GM21390 (cell line): ENCODE results near the gene SUZ12.
"Not testable (repeated sequence)": the region's sequence is repeated elsewhere in the genome, so short reads cannot be mapped to it uniquely, and the experiment has no call there.

Experiments used
- ATAC-seq: cut with Tn5 transposase; IDR thresholded peaks from one replicate; pipeline ENCODE4 v1.9.1; 2021; ENCODE audit not compliant: unreplicated experiment

SUZ12 gene

DNA sequence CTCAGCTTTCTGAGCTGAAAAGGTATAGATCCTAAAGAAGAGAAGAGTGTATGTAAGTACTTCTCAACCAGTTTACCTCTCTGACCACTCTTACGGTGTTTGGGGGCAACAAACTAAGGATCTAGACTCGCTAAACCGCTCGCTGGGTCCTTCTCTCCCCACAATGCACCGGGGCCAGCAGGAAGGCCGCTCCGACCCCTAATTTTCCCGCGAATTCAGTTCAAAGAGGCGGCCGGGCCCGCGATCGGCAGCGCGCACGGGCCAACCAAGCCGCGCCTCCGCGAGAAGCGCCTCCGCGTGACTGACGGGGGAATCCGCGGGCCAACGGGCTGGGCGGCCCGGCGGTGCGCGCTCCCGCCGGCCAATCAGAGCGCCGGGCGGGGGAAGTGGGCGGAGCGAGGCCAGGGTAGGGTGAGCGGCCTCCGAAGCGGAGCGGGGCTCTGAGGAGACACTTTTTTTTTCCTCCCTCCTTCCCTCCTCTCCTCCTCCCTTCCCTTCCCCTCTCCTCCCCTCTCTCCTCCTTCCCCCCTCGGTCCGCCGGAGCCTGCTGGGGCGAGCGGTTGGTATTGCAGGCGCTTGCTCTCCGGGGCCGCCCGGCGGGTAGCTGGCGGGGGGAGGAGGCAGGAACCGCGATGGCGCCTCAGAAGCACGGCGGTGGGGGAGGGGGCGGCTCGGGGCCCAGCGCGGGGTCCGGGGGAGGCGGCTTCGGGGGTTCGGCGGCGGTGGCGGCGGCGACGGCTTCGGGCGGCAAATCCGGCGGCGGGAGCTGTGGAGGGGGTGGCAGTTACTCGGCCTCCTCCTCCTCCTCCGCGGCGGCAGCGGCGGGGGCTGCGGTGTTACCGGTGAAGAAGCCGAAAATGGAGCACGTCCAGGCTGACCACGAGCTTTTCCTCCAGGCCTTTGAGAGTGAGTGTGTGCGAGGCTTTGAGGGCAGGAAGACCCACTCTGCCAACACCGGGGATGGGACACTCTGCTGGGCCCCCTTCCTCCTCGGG lies at the start of gene SUZ12:
Gene SUZ12, plus strand, starts transcription at position 393 of the 995 bp plus-strand sequence. Its CDS starts 240 bp downstream, at position 633.
- ATAC-seq = peak; percentile 92

DNA sequence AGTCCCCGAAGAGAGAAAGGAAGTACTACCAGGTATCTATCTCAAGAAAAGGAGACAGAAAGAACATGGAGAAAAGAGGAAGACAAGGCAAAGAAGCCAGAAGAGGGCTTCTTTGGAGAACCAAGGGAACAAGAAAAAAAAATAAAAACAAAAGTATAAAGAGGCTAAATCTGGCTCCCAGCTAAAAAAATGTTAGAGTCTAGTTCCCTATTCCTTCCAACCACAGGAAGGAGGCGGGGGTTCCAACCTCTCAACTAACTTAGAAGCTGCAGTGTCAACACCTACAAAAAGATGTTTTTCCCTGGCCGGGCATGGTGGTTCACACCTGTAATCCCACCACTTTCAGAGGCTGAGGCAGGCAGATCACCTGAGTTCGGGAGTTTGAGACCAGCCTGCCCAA lies 48.7 kb upstream of the SUZ12 start:
- no peak for ATAC-seq

DNA sequence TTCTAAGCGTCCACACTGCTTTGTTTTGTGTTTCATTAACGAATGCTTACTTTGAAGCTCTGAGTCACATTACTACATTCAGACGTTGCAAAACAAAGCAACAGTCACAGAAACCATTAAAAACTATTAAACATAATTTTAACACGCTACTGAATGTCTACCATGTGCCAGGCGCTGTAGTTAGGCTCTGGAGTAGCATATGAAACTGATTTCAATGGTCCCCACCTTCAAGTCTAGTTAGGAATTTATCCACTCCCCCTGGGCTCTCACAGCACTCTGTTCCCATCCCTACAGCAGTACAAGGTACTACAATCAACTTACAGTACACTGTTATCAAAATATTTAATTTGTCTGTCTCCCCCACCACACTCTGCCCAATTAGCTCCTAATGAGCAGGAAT lies 35.9 kb upstream of the SUZ12 start:
- ATAC-seq = no peak

DNA sequence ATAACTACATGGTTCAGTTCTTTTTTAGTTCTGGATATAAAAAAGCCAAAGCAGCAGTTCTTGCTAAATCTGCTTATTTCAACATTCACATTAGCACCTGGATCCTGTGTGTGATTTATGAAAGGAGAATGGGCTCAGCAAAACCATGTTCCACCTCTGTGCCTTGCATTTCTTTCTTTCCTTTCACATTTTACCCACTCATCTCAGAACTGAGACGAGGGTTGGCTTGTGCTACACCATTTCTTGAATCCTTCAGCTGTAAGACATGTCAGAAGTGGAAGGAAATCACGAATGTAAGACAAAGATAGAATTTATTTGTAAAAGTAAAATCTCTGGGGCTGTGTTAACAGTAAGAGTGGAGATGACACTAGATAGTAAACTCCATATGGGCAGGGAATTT lies 34.1 kb upstream of the SUZ12 start:
- ATAC-seq = no peak

DNA sequence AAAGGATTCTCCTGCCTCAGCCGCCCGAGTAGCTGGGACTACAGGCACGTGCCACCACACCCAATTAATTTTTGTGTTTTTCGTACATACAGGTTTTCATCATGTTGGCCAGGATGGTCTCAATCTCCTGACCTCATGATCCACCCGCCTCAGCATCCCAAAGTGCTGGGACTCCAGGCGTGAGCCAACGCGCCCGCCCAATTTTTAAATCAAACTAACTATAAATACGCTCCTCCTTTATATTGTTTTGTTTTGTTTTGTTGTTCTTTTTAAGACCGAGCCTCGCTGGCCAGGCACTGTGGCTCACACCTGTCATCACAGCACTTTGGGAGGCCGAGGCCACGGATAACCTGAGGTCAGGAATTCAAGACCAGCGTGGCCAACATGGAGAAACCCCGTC lies 33.4 kb upstream of the SUZ12 start:
- ATAC-seq = no peak

DNA sequence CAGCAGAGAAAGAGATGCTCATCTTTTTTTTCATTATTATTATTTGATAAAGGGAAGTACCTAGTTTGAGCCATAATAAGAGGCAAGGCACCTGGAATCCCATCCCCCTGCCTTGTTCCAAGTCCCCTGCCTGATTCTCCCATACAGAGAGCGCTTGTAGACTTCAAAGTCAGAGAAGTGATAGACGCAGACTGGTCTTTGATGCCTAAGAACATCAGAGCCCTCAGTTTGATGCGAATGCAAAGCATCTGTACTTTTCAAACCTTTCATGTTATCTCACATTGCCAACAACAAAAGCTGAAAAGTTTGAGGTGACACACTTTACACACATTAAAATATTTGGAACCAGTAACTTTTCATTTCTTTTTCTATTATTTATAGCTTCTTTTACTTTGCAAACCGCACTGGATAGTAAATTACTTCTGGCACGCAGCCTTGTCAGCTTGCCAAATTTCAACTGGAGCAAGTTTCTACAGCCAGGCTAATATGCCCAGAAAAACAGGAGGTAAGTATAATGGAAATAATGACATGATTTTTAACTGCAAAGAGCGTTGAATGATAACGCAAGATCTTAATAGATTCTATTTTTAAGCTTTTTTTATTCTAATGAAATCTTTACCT lies 29.4 kb upstream of the SUZ12 start:
- no peak for ATAC-seq

DNA sequence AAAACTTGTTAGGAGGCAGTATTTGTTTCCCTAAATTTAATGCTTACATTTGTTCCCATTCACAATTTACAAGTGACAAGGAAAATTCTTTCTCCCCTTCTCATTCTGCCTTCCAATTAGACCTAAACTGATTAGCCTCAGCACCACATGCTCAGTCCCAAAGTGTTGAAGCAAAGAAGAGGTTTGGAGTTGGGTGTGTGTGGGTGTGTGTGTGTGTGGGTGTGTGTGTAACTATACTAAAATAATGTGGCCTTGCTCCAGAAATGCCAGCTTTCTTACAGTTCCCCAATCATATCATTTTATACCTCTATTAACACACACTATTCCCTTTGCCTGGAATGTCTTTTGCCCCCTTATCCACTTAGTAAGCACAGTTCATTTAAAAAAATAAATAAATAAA lies 28.4 kb upstream of the SUZ12 start:
- ATAC-seq = no peak

DNA sequence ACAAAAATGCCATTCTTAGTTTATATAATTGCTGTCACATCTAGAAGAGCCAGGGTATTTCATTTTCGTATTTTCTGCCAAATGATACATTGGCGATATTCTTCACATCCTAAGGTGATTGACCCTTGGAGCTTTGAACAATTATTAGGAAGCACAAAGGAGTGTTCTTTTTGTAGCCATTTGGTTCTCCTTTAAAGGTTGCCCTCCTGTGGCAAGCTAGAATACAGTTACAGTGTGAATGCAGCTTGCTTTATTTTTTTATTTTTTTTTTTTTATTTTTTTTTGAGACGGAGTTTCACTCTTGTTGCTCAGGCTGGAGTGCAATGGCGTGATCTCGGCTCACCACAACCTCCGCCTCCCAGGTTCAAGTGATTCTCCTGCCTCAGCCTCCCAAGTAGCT lies 24.1 kb upstream of the SUZ12 start:
- ATAC-seq = not testable (repeated sequence)

DNA sequence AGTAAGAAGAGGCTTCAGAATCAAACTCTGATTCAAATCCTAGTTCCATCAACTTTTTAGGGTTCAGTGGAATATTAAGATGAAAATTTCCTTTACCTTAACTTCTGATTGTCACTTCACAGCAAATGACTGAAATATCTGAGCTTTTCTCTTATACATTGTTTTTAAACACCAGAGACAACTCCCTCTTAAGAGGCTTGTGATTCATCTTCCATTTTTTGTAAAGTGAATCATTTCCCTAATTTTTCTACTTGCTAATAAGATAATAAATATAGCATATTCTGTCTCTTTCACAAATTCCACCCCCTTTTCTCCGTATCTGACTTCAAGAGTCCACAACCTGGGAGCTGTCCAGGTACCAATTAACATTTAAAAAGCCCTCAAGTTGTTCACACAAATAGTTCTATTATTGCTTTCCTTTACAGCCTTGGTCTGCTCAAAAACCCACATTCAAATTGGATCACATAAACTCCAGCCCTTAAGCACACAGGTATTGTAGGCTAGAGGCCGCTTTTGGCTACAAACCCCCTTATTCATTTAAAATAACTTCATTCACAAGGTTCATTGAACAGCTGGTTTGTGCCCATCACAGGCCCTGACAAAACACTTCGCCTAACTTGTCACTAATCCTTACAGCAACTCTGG lies 21.2 kb upstream of the SUZ12 start:
- no peak for ATAC-seq

DNA sequence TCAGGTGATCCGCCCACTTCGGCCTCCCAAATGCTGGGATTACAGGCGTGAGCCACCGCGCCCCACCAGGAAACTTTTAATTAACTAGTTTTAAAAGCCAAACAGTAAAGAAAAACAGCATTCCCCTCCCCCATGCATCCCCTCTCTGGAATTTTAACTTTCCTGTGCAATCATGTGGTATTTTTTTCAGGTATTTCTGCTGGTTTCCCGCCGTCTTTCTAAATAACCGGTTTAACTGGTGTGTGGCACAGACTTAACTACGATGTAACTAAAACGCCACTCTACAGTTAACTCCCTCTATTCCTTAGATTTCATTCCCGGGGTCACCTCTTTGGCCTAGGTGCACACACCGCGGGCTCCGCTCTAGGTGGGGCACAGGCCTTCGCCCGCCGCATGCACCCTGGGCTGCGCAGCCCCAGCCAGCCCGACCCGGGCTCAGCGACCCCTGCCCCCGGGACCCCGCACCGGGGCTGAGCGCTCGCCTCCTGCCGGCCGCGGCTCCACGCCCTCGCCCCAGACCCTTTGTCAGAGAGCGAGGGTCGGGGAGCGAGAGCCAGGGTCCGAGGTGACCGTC lies 20.2 kb upstream of the SUZ12 start:
- no peak for ATAC-seq

DNA sequence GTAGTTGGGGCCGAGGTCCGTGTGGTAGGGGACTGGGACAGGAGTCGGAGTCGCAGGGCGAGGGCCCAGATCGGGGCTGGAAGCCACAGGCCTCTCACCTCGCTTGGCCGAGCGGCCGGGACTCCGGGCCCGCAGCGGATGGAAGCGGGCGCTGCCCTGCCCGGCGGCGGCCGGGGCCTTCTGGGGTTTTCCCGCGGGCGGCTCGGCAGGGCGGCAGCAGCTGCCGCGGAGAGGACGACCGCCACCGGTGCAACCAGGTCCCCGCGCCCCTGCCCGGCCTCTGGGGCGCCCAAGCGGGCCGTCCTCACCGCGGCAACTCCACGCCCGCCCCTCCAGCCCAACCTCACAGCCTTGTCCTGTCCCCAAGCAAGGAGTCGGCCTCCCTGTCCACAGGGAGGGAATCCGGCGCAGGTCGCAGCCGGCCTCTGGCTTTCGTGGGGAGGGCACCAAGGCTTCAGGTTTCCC lies 19.7 kb upstream of the SUZ12 start:
- ATAC-seq = no peak

DNA sequence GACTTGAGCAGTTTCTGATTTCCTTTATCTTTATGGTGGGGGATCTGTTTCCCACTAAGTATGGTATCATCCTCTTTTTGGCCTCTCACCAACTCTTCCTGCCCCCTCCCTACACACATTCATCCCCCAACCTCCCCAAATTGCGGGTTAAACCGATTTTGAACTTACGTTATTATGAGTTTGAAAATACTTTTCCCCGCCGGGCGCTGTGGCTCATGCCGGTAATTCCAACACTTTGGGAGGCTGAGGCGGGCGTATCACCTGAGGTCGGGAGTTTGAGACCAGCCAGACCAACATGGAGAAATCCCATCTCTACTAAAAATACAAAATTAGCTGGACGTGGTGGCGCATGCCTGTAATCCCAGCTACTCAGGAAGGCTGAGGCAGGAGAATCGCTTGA lies 19.1 kb upstream of the SUZ12 start:
- ATAC-seq = not testable (repeated sequence)

DNA sequence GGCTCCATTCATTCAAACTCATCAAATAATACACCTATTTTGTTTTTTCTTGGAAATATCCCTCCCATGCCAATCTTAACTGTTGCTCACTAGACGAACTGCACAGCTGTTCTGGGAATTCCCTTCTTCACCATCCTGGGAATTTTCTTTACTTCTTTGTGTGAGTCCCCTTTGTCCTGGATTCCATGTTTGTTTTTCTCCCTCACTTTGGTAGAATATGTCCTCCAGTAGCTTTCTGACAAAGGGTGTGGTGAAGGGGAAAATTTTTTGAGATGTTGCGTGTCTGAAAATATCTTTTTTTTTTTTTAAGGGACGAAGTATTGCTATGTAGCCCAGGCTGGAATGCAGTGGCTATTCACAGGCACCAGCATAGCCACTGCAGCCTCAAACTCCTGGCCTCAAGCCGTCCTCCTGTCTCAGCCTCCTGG lies 18.1 kb upstream of the SUZ12 start:
- ATAC-seq = no peak

DNA sequence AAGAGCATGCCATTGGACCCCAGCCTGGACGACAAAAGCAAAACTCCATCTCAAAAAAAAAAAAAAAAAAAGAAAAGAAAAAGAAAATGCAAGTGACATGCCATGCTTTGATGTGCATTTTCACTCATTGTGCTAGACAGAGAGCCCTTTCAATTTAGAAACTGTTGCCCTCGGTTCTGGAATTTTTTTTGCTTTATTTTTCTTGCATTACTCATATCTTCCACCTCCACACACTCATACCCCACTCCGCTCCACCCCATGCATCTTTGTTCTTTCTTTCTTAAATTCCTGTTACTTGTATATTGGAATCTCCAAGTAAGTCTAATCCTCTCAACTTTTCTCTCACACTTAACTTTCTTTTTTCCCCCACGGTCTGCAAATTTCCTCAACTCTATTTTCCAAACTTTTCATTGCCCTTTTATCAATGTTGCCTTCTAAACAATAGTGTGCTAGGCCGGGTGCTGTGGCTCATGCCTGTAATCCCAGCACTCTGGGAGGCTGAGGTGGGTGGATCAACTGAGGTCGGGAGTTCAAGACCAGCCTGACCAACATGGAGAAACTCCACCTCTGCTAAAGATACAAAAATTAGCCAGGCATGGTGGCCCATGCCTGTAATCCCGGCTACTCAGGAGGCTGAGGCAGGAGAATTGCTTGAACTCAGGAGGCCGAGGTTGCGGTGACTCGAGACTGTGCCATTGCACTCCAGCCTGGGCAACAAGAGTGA lies 16.8 kb upstream of the SUZ12 start:
- no peak for ATAC-seq

DNA sequence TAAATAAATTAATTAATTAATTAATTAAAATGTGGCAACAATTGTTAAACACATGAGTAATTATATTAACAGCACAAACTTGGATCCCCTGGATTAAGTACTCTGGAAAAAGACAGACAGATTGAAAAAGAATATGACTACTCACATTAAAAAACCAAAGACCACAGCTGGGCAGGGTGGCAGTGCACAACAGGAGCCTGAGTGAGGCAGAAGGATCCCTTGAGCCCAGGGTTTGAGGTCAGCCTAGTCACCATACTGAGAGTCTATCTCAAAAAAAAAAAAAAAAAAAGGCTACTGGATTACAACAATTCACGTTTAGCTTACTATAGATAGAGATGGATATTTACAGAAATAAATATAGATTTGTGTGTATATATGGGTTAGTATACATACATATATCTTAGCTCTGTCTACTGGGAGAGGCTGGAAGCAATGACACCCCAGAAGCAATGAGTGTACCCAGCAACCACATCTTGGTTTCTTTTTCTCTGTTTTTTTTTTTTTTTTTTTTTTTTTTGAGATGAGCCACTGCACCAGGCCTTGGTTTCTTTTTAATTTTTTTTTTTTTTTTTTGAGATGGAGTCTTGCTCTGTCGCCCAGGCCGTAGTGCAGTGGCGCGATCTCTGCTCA lies 10.6 kb upstream of the SUZ12 start:
- no peak for ATAC-seq

DNA sequence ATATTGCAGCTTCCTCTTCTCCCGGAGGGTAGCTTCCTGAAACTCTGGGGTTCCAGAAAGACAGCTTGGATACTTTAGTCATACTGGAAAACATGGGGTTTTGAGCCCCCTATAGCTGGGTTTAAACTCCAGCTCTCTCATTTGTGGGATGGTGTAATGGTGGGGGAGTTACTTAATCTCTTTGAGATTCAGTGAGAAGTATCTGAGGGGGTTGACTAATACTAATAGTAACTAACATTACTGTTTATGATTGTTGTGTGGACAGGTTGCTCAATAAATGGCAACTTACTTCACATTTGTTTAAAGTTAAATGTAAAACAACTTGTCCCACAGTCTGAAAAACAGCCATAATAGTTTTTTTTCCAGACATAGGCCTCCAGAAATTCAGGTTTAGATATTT lies 5.1 kb upstream of the SUZ12 start:
- ATAC-seq = no peak

DNA sequence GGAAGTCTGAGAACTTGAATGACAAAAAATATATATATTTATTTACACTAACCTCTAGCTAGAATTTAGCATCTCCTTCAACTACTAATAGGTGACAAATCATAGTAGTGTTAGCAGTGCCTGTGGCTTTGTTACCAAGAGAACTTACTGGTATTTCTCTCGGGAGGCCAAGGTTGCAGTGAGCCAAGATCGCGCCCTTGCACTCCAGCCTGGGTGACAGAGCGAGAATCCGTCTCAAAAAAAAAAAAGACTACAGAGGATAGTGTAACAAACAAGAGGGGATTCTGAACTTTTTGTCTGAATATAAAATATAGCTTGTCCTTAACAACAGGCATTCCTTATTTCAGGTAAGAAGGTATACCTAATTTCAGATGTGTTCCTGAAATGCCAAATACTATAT lies 1.3 kb upstream of the SUZ12 start:
- ATAC-seq = no peak

DNA sequence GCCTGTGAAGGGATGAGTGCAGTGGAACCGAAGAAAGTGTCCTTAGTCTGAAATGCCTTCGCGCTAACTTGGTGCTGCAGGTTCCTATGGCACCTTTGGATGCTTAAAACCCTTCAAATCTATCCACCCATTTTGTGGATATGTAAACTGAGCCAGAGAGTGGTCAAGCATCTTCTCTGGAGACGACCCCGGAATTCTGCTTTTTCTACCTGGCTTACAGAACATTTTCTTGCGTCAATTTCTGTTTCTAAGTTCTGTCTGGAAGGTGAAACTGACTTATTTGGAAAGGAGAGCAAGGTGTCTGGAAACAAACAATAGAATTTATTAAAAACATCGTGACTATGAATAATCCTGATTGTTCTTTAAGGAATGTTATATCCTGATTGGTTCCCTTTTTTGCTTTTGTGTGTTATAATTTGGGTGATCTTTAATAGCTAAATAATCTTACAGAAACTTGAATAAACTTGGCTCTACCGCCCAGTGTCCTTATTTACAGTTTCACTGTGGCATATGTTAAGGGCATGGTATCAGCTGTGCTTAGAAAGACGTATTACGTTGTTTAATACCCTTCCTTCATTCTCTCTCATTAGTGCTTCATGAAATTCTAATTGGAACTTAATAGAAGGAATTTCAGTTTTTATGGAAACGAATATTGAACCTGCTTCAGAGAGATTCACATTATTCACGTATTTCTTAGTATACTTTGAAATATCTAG lies 1.3 kb downstream of the SUZ12 start:
- ATAC-seq = not testable (repeated sequence)

DNA sequence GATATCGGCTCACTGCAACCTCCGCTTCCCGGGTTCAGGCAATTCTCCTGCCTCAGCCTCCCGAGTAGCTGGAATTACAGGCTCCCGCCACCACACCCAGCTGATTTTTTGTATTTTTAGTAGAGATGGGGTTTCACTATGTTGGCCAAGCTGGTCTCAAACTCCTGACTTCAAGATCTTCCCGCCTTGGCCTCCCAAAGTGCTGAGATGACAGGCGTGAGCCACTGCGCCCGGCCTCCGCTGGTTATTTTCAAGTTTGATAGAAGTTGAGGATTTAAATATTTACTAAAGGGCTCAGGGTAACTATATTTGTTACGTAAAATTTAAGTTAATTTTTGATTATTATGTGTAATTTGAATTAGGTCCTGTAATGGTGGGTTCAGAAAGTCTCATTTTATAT lies 5.1 kb downstream of the SUZ12 start:
- not testable (repeated sequence) for ATAC-seq

DNA sequence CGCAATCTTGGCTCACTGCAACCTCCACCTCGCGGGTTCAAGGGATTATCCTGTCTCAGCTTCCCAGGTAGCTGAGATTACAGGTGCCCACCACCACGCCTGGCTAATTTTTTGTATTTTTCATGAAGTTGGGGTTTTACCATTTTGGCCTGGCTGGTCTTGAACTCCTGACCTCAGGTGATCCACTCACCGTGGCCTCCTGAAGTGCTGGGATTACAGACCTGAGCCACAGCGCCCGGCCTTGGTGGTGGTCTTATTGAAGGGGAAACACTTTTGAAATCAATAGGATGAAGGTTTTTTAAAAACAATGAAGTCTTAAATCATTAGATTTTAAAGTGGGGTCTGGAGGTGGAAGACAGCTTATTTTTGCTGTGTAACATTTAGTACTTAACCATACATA lies 5.6 kb downstream of the SUZ12 start:
- not testable (repeated sequence) for ATAC-seq
